ENCODE results near the gene PTGES2.

PTGES2 gene

DNA sequence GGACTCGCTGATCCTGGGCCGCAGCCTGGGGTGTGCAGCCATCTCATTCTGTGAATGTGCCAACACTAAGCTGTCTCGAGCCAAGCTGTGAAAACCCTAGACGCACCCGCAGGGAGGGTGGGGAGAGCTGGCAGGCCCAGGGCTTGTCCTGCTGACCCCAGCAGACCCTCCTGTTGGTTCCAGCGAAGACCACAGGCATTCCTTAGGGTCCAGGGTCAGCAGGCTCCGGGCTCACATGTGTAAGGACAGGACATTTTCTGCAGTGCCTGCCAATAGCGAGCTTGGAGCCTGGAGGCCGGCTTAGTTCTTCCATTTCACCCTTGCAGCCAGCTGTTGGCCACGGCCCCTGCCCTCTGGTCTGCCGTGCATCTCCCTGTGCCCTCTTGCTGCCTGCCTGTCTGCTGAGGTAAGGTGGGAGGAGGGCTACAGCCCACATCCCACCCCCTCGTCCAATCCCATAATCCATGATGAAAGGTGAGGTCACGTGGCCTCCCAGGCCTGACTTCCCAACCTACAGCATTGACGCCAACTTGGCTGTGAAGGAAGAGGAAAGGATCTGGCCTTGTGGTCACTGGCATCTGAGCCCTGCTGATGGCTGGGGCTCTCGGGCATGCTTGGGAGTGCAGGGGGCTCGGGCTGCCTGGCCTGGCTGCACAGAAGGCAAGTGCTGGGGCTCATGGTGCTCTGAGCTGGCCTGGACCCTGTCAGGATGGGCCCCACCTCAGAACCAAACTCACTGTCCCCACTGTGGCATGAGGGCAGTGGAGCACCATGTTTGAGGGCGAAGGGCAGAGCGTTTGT is 19.9 kb downstream of the PTGES2 start:
- TF ChIP-seq GATA2 (IDR thresholded peaks at IDR 0.05; ENCODE audit: low read depth, low read length), result no peak
- no peak for TF ChIP-seq GATA3 (IDR thresholded peaks at IDR 0.05; ENCODE audit: low read depth, low read length)

- TF ChIP-seq GATA2 (IDR thresholded peaks at IDR 0.05; ENCODE audit: low read depth, low read length) (no peak), GATA3 (IDR thresholded peaks at IDR 0.05; ENCODE audit: low read depth, low read length) (no peak)
Measured at GRCh38 chr9:128106940-128107467, 20.5 kb downstream of the PTGES2 start.

DNA sequence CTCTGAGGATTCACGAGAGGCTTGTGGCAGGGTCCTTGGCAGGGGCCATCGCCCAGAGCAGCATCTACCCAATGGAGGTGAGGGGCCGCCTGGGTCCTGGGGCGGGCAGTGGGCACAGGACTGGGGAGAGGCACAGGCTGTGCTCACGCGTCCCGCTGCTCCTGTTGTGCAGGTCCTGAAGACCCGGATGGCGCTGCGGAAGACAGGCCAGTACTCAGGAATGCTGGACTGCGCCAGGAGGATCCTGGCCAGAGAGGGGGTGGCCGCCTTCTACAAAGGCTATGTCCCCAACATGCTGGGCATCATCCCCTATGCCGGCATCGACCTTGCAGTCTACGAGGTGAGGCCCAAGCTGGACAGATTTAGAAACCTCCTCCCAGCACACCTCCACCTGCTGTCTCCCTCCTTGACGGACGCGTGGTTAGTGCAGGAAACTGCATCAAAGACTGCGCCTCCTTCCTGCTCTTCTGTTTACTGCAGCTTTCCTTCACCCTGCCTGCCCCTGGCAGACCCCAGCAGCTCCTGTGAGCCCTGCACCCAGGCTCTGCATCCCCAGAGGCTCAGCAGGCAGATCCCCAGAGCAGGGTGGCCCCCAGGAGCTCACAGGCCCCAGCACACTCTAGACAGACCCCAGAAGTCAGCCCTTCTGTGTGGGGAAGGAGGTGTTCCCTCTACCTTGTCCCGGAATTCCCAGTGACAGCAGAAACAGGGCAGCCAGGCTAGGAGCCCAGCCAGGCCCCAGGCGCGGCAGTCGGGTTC is 21.2 kb downstream of the PTGES2 start:
- no peak for TF ChIP-seq GATA2 (IDR thresholded peaks at IDR 0.05; ENCODE audit: low read depth, low read length)
- no peak for TF ChIP-seq GATA3 (IDR thresholded peaks at IDR 0.05; ENCODE audit: low read depth, low read length)

- TF ChIP-seq GATA2 (IDR thresholded peaks at IDR 0.05; ENCODE audit: low read depth, low read length) (no peak), GATA3 (IDR thresholded peaks at IDR 0.05; ENCODE audit: low read depth, low read length) (no peak)
Measured at GRCh38 chr9:128105538-128106175, 21.9 kb downstream of the PTGES2 start.

DNA sequence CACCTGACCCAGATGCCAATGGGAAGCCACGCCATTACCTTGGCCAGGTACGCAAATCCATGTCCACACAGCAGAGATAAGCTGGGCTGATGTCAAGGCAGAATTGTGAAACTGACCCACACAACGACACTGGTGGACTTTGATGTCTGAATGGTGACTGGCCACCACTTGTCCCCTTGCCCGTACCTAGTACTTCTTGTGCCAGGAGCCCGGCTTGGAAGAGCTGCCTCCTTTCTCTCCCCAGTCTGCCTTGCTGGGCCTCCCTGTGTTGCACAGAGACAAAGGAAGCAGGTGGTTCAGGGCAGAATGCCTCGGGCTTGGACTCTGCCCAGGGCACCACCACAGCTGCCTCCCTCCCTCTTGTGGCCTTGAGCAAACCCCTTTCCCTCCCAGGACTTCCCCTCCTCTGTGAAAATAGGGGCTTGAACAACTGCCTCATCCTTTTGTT is 23.3 kb downstream of the PTGES2 start:
- TF ChIP-seq GATA3 (IDR thresholded peaks at IDR 0.05; ENCODE audit: low read depth, low read length) (no peak), GATA2 (IDR thresholded peaks at IDR 0.05; ENCODE audit: low read depth, low read length) (no peak)

- TF ChIP-seq GATA3 (IDR thresholded peaks at IDR 0.05; ENCODE audit: low read depth, low read length) (no peak), GATA2 (IDR thresholded peaks at IDR 0.05; ENCODE audit: low read depth, low read length) (no peak)
Measured at GRCh38 chr9:128103589-128103962, 24.0 kb downstream of the PTGES2 start.

GRCh38 chr9:128102861-128103588 is 24.5 kb downstream of the PTGES2 start:
- no peak for TF ChIP-seq GATA3 (IDR thresholded peaks at IDR 0.05; ENCODE audit: low read depth, low read length)
- TF ChIP-seq GATA2 (IDR thresholded peaks at IDR 0.05; ENCODE audit: low read depth, low read length), result no peak

DNA sequence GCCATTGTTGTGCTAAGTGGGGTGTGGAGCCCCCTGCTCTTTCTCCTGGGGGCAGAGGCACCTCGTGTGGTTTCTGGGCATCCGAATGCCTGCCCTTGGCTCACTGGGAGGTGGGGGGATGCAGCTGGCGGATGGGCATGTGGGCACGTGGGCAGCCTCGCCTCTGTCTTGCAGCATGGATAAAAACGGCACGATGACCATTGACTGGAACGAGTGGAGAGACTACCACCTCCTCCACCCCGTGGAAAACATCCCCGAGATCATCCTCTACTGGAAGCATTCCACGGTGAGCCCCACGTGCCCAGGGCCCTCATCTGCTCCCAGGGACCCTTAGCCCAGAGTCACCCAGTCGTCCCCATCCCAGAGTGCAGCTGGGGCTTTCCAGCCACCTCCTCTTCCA is 25.3 kb downstream of the PTGES2 start:
- TF ChIP-seq GATA2 (IDR thresholded peaks at IDR 0.05; ENCODE audit: low read depth, low read length) (no peak), GATA3 (IDR thresholded peaks at IDR 0.05; ENCODE audit: low read depth, low read length) (no peak)

GRCh38 chr9:128101690-128102089 is 25.8 kb downstream of the PTGES2 start:
- TF ChIP-seq GATA2 (IDR thresholded peaks at IDR 0.05; ENCODE audit: low read depth, low read length), result no peak
- TF ChIP-seq GATA3 (IDR thresholded peaks at IDR 0.05; ENCODE audit: low read depth, low read length), result no peak

DNA sequence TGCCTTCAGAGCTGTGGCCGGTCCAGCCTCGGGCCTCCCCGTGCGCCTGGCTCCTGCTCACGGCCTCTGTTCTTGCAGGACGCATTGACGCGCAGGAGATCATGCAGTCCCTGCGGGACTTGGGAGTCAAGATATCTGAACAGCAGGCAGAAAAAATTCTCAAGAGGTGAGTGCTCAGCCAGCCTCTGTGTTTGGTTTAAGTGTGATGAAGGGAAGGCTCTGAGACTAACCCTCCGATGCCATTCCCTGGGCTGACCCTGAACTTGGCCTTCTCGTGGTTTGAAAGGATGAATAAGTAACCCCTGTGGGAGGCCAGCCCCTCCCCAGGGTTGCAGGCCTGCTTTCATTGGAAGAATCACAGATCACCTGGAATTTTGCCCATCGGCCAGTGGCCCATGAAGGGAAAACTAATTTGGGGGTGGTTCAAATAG is 26.3 kb downstream of the PTGES2 start:
- TF ChIP-seq GATA3 (IDR thresholded peaks at IDR 0.05; ENCODE audit: low read depth, low read length) (no peak), GATA2 (IDR thresholded peaks at IDR 0.05; ENCODE audit: low read depth, low read length) (no peak)

- TF ChIP-seq GATA3 (IDR thresholded peaks at IDR 0.05; ENCODE audit: low read depth, low read length) (no peak), GATA2 (IDR thresholded peaks at IDR 0.05; ENCODE audit: low read depth, low read length) (no peak)
Measured at GRCh38 chr9:128100581-128100980, 26.9 kb downstream of the PTGES2 start.

GRCh38 chr9:128099932-128100491 is 27.5 kb downstream of the PTGES2 start:
- TF ChIP-seq GATA3 (IDR thresholded peaks at IDR 0.05; ENCODE audit: low read depth, low read length), result no peak
- TF ChIP-seq GATA2 (IDR thresholded peaks at IDR 0.05; ENCODE audit: low read depth, low read length), result no peak

DNA sequence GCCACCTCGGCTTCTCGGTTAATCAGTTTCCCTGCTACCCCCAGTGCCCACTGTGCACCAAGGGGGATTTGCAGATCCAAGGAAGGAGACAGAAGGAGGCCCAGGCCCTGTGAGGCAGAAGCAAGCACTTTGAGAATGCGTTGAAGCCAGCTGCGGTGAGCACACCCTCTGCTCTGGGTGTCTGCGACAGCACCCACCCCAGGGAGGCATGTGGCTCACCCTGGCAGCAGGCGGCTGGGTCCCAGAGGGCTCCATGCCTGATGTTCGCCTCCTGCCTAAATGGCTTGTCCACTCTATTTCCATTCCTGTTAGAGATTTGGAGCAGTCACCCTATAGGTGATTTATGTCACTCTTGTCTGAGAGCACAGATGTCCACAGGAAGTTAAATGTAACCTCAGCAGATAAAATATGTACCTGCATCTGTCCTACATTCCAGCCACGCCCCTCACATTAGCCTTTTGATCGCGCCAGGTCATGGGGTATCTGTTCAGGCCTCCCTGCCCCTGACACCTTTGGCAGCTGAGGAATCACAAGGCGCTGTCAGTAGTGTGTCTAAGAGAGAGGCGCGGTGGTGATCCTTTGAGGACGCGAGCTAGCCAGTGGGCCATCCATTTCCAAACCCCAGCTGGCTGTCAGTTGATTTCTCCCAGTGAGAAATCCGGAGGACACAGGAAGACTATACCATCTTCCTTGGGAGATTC is 28.1 kb downstream of the PTGES2 start:
- TF ChIP-seq GATA3 (IDR thresholded peaks at IDR 0.05; ENCODE audit: low read depth, low read length), result no peak
- TF ChIP-seq GATA2 (IDR thresholded peaks at IDR 0.05; ENCODE audit: low read depth, low read length), result no peak

Data from SH-SY5Y (cell line).